Parathyroid adenoma (tissue), 2 donors: ENCODE data around the gene STOML1.

Experiments used
- H2AFZ ChIP-seq: fragments of 300-600 bp; sonication (generic); one replicate; pipeline ENCODE4 v1.7.0; 2017; ENCODE audit warnings: antibody characterized with exemption, mild to moderate bottlenecking
- H3K27ac ChIP-seq: fragments of 300-600 bp; sonication (generic); one replicate; pipeline ENCODE4 v1.7.0; 2017
- H3K27me3 ChIP-seq: fragments of 300-600 bp; sonication (generic); one replicate; pipeline ENCODE4 v1.7.0; 2017; ENCODE audit warnings: low read length; ENCODE audit not compliant: control insufficient read depth, insufficient read depth
- H3K36me3 ChIP-seq: fragments of 300-600 bp; sonication (generic); one replicate; pipeline ENCODE4 v1.7.0; 2017; ENCODE audit warnings: low read length; ENCODE audit not compliant: control insufficient read depth, insufficient read depth
- H3K4me1 ChIP-seq: fragments of 300-600 bp; sonication (generic); one replicate; pipeline ENCODE4 v1.7.0; 2017; ENCODE audit warnings: control low read depth
- H3K4me2 ChIP-seq: fragments of 300-600 bp; sonication (generic); one replicate; pipeline ENCODE4 v1.7.0; 2017; ENCODE audit warnings: low read length
- H3K4me3 ChIP-seq: fragments of 300-600 bp; sonication (generic); one replicate; pipeline ENCODE4 v1.7.0; 2017; ENCODE audit warnings: low read depth, low read length
- H3K79me2 ChIP-seq: fragments of 300-600 bp; sonication (generic); one replicate; pipeline ENCODE4 v1.7.0; 2017; ENCODE audit warnings: control low read depth
- H3K9ac ChIP-seq: fragments of 300-600 bp; sonication (generic); one replicate; pipeline ENCODE4 v1.7.0; 2017; ENCODE audit warnings: mild to moderate bottlenecking
- H3K9me3 ChIP-seq: fragments of 300-600 bp; sonication (generic); one replicate; pipeline ENCODE4 v1.7.0; 2017; ENCODE audit warnings: low read length; ENCODE audit not compliant: control insufficient read depth
- CTCF ChIP-seq: fragments of 300-600 bp; sonication (generic); IDR thresholded peaks from one replicate; pipeline ENCODE4 v1.7.0; 2017; ENCODE audit warnings: antibody characterized with exemption, mild to moderate bottlenecking
- donor health status: primary hyperparathyroidism.

STOML1 gene

GRCh38 chr15:73987681-73988444, 4.2 kb downstream of the STOML1 start:
- Histone ChIP-seq H3K4me1 (peaks cover 8% of the 10 kb centered on the region), H3K9ac (no peak overlapping the region), H3K27ac (peak overlapping the region; percentile 49), H3K27me3 (no peaks in the 10 kb centered on the region), H3K79me2 (peaks cover 2% of the 10 kb centered on the region), H3K4me3 (no peak overlapping the region), H2AFZ (no peak overlapping the region), H3K36me3 (no peaks in the 10 kb centered on the region), H3K9me3 (no peaks in the 10 kb centered on the region), H3K4me2 (no peak overlapping the region)
- TF ChIP-seq CTCF = no peak

- Histone ChIP-seq H2AFZ (no peak overlapping the region), H3K9me3 (no peaks in the 10 kb centered on the region), H3K9ac (no peak overlapping the region), H3K4me1 (peaks cover 10% of the 10 kb centered on the region), H3K27ac (peak overlapping the region; percentile 16), H3K4me3 (no peak overlapping the region), H3K27me3 (no peaks in the 10 kb centered on the region), H3K79me2 (peaks cover 2% of the 10 kb centered on the region), H3K36me3 (no peaks in the 10 kb centered on the region), H3K4me2 (no peak overlapping the region)
- no peak for TF ChIP-seq CTCF
Observed at GRCh38 chr15:73987250-73987649, 4.8 kb downstream of the STOML1 start.

GRCh38 chr15:73986776-73987056, 5.4 kb downstream of the STOML1 start:
- H3K4me2 ChIP-seq = no peak overlapping the region
- TF ChIP-seq CTCF = no peak
- H3K9ac ChIP-seq = no peak overlapping the region
- no peaks in the 10 kb centered on the region for H3K36me3 ChIP-seq
- H3K27ac ChIP-seq = peak overlapping the region; percentile 16
- H3K4me3 ChIP-seq = no peak overlapping the region
- peaks cover 2% of the 10 kb centered on the region for H3K79me2 ChIP-seq
- peaks cover 15% of the 10 kb centered on the region for H3K4me1 ChIP-seq
- H3K27me3 ChIP-seq = no peaks in the 10 kb centered on the region
- no peak overlapping the region for H2AFZ ChIP-seq
- no peaks in the 10 kb centered on the region for H3K9me3 ChIP-seq

GRCh38 chr15:73986055-73986775, 5.9 kb downstream of the STOML1 start:
- TF ChIP-seq CTCF = no peak
- Histone ChIP-seq H3K36me3 (no peaks in the 10 kb centered on the region), H3K27ac (no peak overlapping the region), H3K9ac (no peak overlapping the region), H3K4me2 (no peak overlapping the region), H3K4me1 (peaks cover 20% of the 10 kb centered on the region), H3K27me3 (no peaks in the 10 kb centered on the region), H2AFZ (no peak overlapping the region), H3K79me2 (peaks cover 2% of the 10 kb centered on the region), H3K4me3 (no peak overlapping the region), H3K9me3 (no peaks in the 10 kb centered on the region)
